ENCODE results near the gene NT5C3A. TPM values are rescaled to one million over a fixed set of nuclear protein-coding genes. Genes with fewer than 3 reads are reported as not detected.

NT5C3A gene
- total and polyA plus RNA-seq, 2 of the 13 experiments (the other 11 are each of a cell fraction or from before 2014, with no cell fraction given), result 16.9 to 34.0 TPM

DNA sequence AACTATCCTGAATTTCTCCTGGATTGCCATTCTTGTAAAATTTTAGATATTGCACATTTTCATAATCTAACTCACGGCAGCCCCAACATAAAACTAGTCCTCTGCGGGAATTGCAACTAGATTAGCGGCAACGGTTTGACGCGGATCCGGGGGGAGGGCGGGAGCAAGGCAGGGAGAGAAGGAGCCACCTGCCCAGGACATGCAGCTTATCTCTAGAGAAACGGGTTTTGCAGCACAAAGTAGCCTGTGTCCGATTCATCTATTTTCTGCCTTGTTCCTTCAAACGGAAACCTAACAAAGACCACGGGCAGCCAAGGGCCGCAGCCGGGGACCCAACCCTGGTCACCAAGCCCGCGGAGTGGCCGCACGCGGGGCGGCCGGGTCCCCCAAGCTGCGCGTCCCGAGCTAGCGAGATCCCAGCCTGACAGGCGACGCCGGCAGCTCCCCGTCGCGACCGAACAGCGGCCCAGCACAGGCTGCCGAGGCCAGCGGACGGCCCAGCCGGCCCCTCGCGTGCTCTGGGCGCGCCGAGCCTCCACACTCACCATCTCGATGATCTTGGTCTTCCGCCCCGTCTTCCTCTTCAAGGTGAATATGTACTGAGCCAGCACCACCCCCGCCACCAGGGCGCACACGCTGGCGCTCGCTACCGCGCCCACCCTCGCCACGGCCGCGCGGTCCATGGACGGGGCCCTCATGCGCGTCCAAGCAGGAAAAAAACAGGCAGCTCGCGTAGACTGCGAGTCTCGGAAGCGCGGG lies at the start of gene NT5C3A (continued):
- TF ChIP-seq MTF1 (CRISPR knock-in tag; IDR thresholded peaks at IDR 0.05) (peak; percentile 61; the same call in 1 of the 2 replicates), KLF16 (CRISPR knock-in tag; IDR thresholded peaks at IDR 0.05) (no peak), ZNF782 (CRISPR knock-in tag; IDR thresholded peaks at IDR 0.05; ENCODE audit: borderline replicate concordance) (peak; percentile 42), KDM3A (CRISPR knock-in tag; IDR thresholded peaks at IDR 0.05; ENCODE audit: low read depth) (0 out of 2 replicates have a peak, but pooled peaks have one; percentile 9), ZNF792 (CRISPR knock-in tag; IDR thresholded peaks at IDR 0.05) (no peak), ZNF44 (CRISPR knock-in tag; IDR thresholded peaks at IDR 0.05) (no peak), MBD4 (IDR thresholded peaks at IDR 0.05; ENCODE audit: borderline replicate concordance, low read length) (no peak)
- TF ChIP-seq, protein P1, sequence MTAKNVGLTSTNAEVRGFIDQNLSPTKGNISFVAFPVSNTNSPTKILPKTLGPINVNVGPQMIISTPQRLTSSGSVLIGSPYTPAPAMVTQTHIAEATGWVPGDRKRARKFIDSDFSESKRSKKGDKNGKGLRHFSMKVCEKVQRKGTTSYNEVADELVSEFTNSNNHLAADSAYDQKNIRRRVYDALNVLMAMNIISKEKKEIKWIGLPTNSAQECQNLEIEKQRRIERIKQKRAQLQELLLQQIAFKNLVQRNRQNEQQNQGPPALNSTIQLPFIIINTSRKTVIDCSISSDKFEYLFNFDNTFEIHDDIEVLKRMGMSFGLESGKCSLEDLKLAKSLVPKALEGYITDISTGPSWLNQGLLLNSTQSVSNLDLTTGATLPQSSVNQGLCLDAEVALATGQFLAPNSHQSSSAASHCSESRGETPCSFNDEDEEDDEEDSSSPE (CRISPR knock-in tag; IDR thresholded peaks at IDR 0.05), result peak; percentile 83
- TF ChIP-seq, protein P2, sequence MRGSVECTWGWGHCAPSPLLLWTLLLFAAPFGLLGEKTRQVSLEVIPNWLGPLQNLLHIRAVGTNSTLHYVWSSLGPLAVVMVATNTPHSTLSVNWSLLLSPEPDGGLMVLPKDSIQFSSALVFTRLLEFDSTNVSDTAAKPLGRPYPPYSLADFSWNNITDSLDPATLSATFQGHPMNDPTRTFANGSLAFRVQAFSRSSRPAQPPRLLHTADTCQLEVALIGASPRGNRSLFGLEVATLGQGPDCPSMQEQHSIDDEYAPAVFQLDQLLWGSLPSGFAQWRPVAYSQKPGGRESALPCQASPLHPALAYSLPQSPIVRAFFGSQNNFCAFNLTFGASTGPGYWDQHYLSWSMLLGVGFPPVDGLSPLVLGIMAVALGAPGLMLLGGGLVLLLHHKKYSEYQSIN (CRISPR knock-in tag; IDR thresholded peaks at IDR 0.05; ENCODE audit: borderline replicate concordance), result no peak
- TF ChIP-seq, protein P3, sequence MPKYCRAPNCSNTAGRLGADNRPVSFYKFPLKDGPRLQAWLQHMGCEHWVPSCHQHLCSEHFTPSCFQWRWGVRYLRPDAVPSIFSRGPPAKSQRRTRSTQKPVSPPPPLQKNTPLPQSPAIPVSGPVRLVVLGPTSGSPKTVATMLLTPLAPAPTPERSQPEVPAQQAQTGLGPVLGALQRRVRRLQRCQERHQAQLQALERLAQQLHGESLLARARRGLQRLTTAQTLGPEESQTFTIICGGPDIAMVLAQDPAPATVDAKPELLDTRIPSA (CRISPR knock-in tag; IDR thresholded peaks at IDR 0.05; ENCODE audit: borderline replicate concordance), result no peak; the same call in 1 of the 2 replicates
- TF ChIP-seq, protein P4, sequence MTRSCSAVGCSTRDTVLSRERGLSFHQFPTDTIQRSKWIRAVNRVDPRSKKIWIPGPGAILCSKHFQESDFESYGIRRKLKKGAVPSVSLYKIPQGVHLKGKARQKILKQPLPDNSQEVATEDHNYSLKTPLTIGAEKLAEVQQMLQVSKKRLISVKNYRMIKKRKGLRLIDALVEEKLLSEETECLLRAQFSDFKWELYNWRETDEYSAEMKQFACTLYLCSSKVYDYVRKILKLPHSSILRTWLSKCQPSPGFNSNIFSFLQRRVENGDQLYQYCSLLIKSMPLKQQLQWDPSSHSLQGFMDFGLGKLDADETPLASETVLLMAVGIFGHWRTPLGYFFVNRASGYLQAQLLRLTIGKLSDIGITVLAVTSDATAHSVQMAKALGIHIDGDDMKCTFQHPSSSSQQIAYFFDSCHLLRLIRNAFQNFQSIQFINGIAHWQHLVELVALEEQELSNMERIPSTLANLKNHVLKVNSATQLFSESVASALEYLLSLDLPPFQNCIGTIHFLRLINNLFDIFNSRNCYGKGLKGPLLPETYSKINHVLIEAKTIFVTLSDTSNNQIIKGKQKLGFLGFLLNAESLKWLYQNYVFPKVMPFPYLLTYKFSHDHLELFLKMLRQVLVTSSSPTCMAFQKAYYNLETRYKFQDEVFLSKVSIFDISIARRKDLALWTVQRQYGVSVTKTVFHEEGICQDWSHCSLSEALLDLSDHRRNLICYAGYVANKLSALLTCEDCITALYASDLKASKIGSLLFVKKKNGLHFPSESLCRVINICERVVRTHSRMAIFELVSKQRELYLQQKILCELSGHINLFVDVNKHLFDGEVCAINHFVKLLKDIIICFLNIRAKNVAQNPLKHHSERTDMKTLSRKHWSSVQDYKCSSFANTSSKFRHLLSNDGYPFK (CRISPR knock-in tag; IDR thresholded peaks at IDR 0.05; ENCODE audit: borderline replicate concordance), result no peak
- TF ChIP-seq, protein P5, sequence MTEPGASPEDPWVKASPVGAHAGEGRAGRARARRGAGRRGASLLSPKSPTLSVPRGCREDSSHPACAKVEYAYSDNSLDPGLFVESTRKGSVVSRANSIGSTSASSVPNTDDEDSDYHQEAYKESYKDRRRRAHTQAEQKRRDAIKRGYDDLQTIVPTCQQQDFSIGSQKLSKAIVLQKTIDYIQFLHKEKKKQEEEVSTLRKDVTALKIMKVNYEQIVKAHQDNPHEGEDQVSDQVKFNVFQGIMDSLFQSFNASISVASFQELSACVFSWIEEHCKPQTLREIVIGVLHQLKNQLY (CRISPR knock-in tag; IDR thresholded peaks at IDR 0.05), result no peak

Data from HepG2 (cell line).